ENCODE measurements around the gene NCR3LG1.
"Not testable (repeated sequence)": the region's sequence is repeated elsewhere in the genome, so short reads cannot be mapped to it uniquely, and the experiment has no call there.

Gene NCR3LG1

DNA sequence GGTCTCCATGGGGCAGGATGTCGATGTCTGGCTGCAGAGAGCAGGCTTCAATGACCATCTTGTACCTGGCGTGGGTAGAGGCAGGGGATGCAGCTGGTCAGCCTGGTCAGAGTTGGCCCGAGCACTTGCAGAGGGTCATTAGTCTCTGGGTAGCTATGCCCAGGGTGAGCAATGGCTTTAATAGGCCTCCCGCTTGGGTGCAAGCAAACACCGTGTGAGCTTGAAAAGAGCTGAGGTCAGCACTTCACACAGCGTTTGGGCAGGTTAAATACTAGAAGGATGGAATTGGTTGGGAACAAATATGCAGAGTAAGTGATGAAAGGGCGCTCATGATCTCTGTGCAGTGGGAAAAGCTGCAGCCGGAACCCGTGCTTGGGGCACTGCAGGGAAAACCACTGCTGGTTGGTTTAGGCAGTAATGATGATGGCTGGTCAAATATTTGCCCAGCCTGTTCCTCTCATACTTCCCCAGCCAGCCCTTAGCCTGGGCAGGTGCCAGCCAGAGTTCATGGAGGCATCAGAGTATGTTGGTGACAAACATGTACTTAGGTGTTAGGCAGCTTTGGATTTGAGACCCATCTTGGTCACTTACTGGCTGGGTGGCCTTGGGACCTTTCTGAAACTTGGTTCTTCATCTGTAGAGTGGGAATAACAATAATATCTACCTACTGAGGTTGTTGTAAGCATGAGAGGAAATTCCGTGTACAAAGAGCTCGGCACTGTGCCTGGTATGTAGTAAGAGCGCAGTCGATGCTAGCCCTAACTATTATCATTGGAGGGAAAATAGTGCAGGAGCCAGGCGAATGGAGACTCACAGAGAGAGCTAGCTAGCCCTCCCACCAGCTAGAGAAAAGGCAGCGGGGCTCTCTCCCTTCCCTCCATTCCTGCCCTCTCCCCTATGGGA is 62.1 kb downstream of the NCR3LG1 start:
- peak; percentile 96 for DNase-seq

DNA sequence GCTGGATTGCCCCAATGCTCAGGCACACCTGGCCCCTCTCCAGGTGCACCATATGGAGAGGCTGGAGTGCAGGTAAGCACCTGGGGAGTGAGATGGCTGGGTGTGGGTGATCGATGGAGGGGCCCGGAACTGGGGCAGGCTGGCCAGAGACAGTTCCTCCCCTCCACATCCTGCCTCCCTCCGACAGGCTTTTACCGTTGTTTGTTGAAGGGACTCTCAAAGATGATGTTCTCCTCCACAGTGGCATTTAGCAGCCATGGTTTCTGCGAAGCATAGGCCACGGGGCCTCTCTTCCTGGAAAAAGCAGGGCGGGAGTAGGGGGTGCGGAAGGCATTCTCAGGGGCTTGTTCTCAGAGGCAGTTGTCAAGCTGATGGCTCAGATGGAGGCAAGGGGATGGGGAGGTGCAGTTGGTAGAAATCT is 62.7 kb downstream of the NCR3LG1 start:
- DNase-seq, result peak; percentile 58

DNA sequence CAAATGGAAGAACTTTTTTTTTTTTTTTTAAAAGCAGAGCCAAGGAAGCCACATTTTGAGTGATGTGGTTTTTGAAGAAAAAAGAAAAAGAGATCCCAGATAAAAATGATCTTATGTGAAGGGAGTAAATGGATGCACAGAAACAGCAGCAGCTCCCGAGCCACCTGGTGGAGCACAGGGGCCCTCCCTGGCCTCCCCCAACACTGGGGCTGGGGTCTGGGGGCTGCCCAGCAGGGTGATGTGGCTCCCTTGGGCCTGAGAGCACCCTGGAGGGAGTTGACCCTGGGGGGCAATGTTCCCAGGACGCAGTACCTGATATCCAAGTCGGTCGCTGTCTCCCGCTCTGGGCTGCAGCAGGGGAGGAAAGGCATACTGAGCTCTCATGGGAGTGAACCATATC is 63.4 kb downstream of the NCR3LG1 start:
- no peak for DNase-seq

DNA sequence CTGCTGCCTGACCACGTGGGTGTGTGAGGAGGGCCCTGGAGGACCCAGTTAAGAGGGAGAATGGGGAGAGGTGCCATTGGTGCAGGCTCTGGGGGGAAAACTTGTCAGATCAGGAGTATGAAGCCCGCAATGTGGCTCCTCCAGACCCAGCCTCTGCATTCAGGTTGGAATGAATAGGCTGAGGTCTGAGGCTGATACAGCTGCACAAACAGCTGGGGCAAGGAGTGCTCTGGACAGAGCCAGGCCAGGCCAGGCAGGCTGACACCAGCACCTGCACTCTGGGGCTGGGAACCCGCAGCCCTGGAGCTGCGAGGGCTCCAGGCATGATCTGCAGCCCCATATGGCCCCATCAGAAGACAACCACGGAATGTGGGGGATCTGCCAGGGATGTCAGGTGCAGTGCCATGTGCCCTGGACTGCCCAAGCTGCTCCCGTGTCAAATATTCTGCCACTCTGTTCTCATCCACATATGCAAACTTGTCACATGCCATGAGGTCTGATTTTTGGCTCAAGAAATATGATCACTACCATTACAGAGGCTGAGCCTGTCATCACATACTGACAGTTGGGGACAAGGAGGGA is 64.0 kb downstream of the NCR3LG1 start:
- no peak for DNase-seq

DNA sequence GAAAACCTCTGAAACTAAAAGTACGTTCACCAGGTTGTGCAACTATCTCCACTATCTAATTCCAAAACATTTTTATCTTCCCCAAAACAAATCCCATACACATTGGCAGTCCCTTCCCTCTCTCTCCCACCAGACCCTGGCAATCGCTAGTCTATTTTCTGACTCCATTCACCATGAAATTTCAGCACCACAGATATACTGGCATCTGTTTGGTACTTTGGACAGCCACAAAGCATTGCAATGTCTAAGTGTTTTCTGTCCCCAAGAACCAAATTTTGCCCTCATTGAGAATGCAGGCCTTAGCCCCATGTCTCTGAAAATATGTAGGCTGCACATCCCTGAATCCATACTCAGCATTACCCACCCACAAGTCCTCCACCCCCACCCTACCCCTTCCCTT is 64.9 kb downstream of the NCR3LG1 start:
- DNase-seq, result no peak

DNA sequence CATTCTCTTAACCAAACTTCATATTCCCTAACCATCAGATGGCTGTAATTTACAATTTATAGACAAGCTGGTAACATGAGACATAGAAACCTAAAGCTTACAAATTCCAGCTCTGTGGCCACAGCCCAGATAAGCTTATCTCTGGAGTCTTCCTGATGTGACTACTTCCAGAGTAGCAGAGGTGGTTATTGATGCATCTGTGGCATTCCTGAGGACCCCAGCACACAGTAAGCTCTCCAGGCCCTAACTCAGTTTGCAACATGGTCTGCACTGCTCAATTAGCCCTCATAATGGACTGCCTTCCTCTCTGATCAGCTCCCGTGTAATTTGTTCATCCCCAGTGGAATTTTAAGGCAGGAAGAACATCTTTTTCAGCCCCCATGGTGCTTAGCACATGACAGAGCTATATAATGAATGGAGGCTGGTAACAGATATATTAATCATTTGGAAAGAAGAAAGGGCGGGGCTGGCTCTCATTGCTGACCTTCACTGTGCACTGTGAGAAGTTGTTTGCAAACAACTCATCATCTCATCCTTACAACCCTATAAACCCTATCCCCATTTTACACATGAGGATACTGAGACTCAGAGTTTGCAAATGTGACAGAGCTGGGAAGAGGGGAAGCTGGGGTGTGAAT is 67.0 kb downstream of the NCR3LG1 start:
- DNase-seq, result no peak

DNA sequence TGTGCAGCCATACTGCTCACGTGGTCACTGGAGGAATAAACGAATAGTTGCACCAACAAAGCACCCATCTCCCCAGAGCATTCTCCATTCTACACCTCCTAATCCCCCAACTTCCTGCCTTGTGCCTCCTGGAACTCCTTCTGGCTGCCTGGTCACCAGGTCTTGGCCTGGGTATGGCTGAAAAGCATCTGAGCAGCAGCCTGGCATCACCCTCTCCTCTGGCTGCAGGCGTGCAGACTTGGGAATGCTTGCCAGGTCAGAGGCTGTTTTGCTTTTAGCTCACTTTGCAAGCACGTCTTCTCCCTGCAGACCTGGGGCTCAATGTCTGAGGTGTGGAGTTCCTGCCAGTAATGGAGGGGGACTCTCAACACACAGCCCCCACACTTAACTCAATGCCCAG is 70.2 kb downstream of the NCR3LG1 start:
- no peak for DNase-seq

DNA sequence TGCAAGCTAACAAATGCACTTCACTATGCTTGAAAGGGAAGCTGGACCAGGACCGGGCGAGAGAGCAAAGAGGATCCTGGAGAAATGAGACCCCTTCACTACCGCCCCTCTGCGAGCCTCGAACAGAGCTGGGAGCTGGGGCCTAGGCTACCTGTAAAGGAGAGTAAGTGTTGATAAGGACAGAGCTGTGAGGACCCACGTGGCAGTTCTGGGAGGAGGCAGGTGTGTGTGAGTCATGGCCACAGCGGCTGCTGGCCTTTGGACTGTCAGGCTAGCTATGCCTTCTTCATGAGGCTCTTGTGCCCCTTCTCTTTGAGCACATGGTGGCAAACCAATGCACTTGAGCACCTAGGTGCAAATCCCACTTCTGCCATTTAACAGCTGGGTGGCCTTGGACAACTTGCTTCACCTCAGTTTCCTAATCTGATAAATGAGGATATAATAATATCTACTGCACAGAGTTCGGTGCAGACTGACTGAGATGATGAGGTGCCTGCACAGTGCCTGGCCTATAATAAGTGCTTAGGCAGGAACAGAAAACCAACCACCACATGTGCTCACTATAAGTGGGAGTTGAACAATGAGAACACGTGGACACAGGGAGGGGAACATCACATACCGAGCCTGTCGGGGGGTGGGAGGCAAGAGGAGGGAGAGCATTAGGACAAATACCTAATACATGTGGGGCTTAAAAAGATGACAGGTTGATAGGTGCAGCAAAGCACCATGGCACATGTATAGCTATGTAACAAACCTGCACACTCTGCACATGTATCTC is 72.1 kb downstream of the NCR3LG1 start:
- DNase-seq, result no peak

DNA sequence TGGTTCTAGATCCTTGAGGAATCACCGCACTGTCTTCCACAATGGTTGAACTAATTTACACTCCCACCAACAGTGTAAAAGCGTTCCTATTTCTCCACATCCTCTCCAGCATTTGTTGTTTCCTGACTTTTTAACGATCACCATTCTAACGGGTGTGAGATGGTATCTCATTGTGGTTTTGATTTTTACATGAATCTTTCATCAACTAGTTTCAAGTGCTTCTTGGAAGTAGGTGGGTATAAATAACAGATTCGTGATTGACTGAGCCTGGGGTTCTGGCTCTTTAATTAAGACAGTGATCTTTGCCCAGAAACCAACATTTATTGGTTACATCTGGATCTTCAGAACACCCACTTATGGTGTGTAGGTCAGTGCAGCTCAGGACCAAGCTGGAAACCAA is 74.6 kb downstream of the NCR3LG1 start:
- DNase-seq, result not testable (repeated sequence)
